SHP77 treated with DMSO at 0.1 percent for 48 hours (cell line): ENCODE measurements around the gene AGMO.

Experiments
- DNase-seq: peaks from one replicate; lab custom pipeline; 2025; lab: John Stamatoyannopoulos, UW

AGMO gene

DNA sequence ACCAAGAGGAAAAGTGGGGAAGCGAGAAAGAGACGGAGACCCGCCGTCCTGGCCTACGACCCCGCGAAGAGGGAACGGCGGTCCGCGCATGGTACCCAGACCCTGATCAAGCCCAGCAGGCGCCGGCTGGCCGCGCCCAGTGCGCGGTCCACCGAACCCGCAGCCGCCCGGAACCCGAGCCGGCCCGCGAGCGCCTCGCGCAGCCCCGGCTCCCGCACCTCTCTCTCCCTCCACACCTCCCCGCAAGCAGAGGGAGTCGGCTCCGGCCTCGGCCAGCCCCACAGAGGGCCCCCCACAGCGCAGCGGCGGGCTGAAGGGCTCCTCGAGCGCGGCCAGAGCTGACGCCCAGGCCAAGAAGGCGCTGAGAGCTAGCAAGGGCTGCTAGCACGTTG is 164.7 kb downstream of the AGMO start:
- no peak for DNase-seq

DNA sequence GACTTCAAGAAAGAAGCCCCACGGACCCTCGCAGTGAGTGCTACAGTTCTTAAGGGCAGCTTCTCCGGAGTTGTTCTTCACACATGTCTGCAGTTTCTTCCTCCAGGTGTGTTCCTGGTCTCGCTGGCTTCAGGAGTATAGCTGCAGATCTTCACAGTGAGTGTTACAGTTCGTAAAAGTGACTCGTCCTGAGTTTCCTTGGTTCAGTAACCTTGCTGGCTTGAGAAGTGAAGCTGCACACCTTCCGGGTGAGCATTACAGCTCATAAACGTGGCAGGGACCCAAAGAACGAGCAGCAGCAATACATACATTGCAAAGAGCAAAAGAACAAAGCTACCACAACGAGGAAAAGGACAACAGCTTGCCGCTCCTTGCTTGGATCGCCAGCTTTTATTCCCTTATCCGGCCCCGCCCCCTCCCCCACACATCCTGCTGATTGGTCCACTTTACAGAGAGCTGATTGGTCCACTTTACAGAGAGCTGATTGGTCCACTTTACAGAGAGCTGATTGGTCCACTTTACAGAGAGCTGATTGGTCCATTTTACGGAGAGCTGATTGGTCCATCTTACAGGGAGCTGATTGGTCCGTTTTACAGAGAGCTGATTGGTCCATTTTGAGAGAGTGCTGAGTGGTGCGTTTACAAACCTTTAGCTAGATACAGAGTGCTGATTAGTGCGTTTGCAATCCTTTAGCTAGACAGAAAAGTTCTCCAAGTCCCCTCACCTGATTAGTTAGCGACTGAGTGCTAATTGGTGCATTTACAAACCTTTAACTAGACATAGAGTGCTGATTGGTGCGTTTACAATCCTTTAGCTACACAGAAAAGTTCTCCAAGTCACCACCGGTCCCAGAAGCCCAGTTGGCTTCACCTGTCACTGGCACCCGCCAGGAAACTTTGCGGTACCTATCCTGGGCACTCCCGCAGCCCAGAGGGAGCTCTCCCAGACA is 165.3 kb downstream of the AGMO start:
- no peak for DNase-seq

DNA sequence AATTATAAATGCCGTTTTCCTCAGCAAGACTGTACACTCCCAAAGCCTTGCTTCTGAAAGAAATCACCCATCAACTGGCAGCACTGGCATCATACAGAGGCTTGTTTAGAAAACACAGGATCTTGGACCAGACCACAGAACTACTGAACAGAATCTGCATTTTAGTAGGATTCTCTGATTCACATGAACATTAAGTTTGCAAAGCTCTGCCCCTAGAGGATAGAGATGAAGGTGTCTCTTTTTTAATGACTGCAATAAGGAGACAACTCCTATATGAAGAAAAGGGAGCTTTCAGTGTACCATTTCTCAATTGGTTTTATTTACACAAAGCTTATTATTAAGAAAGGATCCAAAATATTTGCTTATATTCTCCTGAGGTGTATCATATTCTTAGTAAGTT is 172.7 kb downstream of the AGMO start:
- DNase-seq, result no peak

DNA sequence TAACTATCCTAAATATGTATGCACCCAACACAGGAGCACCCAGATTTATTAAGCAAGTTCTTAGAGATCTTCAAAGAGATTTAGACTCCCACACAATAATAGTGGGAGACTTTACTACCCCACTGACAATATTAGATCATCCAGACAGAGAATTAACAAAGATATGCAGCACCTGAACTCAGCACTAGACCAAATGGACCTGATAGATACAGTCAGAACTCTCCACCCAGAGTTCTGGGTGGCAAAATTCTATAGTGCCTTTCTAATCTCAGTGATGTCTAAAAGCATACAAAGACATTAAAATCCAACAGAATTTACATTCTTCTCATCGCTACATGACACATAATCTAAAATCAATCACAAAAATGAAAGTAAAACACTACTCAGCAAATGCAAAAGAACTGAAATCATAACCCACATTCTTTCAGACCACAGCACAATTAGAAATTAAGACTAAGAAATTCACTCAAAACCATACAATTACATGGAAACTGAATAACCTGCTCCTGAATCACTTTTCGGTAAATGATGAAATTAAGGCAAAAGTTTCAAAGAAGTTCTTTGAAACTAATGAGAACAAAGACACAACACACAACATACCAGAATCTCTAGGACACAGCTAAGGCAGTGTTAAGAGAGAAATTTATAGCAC is 183.2 kb downstream of the AGMO start:
- DNase-seq, result no peak

DNA sequence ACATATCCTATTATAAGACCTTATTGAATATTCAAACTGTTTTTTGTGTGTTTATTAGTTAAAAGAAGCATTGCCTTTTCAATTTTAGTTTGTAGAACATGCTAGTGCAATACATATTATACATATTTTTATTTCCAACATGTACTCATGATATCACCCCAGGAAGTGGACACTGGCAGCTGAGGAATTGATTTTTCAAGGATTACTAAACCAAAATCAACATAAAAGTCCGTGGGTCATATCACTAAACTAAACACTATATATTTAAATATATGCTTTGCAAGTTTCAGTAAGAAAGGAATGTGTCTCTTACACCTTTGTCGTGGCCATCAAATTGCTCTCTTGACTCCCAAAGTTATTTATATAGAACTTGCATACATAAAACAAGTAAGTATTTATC is 185.2 kb downstream of the AGMO start:
- no peak for DNase-seq

DNA sequence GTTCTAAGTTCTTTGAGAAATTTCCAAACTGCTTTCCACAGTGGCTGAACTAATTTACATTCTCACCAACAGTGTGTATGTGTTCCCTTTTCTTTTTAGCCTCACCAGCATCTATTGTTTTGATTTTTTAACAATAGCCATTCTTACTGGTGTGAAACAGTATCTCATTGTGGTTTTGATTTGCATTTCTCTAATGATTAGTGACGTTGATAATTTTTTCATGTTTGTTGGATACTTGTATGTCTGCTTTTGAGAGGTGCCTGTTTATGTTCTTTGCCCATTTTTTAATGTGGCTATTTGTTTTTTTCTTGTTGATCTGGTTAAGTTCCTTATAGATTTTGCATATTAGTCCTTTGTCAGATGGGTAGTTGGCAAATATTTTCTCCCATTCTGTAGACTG is 191.4 kb downstream of the AGMO start:
- DNase-seq, result no peak

DNA sequence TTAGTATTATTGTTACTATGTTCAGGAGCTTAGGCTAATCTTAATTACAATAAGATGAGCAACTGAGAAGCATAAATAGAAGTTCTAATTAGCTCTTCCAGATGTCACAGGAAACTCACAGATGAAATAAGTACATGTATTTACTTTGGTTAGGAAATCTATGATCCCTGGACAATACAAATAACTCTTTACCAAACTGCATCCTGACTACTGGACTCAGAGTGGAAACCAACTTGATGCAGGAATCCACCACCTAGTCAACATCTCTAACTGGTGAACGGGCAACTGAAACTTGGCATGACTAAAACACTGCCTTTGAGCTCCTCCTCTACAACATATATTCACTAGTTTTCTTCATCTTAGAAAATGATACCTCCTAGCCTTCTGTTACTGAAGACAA is 193.2 kb downstream of the AGMO start:
- no peak for DNase-seq

DNA sequence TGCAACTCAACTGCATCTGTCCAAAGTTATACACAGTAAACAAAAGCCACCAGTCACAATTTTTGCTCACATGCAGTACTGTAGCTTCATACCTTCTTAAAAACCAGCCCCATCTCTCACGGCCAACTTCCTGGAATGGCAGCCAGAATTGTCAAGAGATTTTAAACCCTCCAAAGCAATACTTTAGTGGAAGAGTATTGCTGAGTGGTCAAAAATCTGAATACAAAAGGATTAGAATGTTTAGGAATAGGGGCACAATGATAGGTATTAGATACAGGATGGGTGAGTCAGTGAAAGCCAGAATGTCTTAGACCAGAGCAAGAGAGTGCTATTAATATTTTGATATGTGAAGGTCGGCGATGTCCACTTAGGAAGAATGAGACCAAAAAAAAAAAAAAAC is 193.9 kb downstream of the AGMO start:
- no peak for DNase-seq

DNA sequence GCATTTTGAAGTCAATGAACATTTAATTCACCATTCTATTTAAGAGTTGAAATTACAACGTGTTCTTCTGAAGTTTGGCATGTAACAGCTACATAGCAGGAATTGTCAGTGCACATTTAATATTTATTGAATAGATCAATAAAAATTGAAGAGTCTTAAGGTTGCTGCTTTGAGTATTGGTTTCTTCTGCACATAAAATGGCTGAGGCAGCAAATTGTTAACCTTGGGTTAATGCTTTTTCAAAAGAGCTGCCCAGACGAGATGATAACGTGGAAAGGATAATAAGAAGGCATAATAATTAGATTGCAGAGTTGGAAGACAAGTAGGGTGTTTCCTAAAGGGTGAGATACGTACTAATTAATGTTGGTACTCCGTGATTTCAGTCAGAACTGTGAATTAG is 203.7 kb downstream of the AGMO start:
- no peak for DNase-seq

DNA sequence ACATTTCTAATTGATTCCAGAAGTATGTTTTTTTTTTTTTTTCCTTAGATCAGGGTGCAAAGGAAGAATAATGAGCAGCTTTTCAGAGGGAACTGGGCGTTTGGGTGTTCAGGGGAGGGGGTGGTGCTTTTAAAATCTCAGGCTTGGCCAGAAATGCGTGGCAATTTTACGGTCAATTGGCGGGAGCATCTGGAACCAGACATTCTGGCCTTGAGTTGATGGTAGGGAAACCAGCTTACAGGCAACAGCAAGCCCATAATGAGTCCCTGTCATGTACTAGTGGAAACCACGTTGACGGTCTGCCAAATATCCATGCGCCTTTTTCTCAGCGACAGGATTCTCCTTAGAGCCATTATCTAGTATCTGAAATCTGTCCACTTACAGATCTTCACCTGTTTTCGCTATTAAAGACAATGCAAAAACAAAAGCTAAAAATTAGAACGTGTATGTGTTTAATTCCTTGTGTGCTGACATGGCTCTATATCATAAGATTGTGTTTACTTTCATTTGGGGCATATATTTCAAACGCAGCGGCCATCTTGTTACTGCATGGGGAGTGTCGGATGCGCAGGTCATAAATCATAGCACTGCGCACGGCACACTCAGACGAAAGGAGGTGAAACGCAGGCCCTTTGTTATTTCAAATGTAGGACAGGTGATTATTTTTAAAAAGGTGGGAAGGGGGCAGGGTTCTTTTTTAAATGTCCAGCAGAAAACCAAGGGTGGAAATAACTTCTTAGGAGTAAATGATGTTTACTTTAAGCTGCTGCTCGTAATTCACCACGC is 209.2 kb downstream of the AGMO start:
- no peak for DNase-seq

DNA sequence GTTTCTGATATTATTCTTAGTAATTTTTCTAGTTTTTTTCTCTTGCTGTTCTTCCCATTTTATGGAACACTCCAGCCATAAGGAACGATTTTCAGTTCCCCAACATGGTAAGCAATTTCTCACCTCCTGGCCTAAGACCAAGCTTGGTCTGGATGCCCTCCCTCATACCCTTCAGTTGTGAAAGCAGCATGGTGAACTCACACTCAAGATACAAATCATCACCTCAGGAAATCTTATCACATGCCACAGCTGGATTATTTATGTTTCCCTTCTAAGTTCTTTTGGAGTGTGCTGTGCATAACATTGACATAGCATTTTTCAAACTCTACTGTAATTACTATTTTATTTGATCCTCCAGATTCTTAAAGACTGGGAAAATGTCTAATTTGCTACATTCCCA is 216.6 kb downstream of the AGMO start:
- no peak for DNase-seq

DNA sequence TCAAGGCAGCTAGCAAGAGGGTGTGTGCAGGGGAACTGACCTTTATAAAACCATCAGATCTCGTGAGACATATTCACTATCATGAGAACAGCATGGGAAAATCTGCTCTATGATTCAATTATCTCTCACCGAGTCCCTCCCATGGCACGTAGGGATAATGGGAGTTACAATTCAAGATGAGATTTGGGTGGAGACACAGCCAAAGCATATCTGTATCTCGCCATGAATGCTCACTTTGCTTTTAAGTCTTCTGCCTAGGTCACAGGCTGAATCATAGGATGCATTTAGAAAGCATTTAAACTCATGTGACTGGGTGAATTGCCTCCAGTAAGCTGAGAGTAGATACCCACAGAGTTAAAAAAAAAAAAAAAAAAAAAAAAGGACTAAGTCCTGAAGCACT is 220.0 kb downstream of the AGMO start:
- DNase-seq, result no peak

DNA sequence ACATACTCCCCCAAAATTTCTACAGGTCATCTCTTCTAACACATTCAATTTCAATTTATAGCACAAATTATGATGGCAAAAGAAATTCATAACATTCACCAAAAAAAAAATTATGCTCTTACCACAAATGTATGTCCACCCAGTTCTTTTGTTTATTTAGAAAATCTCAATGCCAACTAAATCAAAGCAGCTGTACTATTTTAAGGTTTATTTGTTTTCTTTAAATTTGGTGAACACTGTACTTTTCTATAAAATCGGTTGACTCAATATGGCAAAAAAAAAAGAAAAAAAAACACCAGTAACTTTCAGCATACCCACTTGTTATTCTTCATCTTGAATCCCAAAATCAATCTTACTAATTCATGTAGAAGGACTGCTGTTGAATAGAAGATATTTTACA is 225.7 kb downstream of the AGMO start:
- no peak for DNase-seq

DNA sequence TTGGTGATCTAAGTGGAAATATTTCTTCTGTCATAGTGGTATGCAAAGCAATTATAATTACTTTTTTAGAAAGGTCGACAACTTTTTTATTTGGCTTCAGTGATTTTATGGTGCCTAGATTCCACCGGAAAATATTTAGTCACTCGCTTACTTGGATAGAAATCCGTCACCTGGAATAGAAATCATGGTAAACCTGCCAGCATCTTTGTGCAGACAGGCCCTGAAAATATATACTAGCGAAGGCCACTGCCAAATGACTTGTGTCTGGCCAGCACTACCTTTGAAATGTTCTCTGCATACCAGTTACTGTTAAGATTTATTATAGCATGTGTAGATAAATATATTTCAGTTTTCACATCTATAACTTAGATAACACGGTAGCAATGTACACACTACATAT is 226.4 kb downstream of the AGMO start:
- DNase-seq, result no peak

DNA sequence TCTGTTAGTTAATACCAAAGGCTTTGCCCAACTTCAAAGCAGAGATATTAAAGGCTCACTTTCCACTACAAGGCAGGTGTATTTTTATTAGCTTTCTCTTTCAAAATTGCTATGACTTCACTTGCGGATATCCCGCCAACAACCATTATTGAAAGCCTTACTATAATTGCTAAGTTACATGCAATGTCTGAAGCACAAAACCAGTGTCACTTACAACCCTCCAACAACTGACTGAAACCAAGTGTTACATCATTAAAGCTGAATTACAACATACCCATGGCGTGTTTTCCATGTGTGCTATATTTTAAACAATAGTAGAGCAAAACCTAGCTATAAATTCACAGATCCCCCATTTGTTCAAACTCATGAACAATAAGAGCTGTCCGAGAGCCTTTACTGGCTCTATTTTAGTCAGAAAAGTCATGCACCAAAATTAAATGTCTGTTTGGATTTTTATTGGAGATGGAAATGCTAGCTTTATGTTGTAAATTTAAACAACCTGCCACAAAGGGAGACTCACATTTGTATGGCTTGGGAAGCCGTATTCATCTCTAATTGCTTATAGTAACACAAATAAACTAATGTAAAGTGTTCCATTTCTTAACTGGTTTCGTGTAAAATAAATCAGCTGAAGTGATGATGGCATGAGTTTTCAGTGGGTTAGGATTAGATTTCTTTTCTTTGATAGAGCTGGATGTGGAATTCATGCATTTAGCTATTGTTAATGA is 227.1 kb downstream of the AGMO start:
- peak; percentile 68 for DNase-seq

DNA sequence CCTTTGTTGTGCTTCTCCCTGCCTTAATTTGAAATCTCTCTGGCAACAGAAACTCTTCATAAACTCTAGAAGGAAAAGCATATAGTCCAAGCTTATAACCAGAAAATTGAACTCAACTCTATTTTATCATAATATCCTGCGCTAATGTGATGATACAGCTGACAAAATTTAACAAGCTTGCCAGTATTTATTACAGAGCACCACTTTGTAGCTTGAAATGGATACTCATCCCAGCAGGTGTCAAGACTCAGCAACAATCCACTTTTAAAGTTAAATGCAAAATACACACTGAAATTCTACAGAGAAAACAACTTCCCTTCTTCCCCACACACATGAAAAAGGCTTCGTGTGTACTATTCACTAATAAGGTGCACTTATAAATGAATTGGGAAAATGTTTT is 228.9 kb downstream of the AGMO start:
- peak; percentile 27 for DNase-seq

DNA sequence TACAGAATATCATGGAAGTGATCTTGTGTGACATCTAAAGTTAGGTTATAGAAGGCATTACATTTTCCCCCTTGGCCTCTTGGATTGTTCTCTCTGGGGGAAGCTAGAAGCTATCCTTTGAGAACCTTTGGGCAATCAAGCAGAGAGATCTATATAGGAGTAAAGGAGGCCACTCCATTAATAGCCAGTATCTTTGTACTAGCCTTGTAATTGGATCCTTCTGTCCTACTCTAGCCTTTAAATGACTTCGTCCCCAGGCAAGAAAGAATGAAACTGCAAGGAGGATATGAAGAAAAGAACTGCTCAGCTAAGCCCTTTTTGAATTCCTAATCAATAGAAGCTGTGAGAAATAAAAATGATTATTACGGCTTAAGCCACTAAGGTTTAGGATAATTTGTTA is 230.9 kb downstream of the AGMO start:
- no peak for DNase-seq

DNA sequence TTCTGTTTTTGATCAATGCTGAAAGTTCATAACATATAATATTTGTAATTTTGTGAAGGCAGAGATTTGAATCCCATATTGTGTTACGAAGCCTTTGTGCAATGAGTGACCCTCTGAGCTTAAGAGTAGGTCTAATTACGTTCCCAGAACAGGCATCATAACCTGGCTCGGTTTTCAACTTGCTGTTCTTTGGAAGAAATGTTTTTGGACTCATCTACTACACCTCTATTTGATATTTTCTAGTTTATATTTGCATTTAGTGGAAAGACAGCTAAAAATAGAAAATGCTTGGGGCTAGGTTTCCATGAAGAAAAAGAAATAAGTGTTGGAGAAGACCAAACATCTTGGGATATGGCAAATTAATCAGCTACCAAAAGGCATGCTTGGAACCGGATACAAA is 234.8 kb downstream of the AGMO start:
- DNase-seq, result no peak

DNA sequence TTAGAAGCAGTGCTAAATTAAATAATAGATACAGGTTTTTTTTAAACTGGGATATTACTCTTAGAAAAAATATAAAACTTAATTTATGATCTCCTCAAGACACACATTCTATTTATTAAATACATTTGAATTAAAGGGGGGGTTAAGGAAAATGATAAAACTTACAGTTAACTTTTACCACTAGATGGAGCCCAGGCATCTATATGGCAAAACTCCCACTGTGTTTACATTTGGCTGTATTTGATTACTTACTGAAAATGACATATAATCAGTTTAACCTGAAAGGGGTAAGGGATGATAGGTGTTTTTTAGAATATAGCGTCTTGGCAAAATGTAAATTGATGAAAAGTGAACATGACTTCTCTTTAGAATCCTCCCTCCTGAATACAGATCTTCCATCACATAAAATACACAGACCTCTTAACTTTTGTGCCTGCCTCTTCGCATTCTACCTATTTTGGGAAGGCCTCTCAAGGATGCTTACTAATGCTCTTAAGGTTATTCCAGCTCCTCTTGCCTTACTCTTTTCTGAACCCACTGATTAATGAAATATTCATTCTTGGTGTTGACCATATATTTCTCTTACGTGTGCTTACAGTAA is 235.7 kb downstream of the AGMO start:
- peak; percentile 82 for DNase-seq

DNA sequence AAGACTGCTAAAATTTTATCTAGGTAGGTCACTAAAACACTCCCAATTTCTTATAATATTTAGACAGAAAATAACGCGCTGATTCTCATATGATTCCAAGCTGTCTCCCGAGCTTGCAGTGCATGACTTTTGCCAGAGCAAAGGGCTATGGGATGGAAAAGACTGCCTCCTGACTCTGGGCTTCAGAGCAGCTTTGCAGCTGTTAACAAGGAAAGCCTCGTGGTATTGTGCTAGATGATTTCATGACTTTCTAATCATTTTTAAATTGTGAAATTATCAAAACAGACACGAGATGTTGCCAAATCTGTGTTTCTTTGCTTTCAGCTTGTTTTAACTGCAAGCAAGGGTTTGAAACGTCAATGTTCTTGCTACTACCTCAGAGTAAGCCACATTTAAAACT is 238.3 kb downstream of the AGMO start:
- peak; percentile 47 for DNase-seq

DNA sequence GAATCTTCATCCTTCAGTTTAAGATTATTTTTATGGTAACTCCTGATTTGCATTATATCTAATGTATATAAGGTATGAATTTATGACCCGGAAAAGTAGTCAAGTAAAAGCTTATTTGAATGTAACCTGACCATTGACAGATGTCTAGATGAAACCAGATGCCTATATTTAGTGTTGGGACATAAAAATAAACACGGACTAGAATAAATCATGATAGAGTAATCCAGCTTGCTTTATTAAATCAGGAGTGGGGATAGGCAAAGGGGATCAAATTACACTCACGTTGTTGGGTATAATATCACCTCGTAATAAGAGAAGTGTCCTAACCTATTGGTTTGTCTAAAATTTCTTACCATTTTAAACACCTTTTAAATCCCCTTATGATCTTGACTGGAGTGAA is 244.6 kb downstream of the AGMO start:
- DNase-seq, result peak; percentile 76

DNA sequence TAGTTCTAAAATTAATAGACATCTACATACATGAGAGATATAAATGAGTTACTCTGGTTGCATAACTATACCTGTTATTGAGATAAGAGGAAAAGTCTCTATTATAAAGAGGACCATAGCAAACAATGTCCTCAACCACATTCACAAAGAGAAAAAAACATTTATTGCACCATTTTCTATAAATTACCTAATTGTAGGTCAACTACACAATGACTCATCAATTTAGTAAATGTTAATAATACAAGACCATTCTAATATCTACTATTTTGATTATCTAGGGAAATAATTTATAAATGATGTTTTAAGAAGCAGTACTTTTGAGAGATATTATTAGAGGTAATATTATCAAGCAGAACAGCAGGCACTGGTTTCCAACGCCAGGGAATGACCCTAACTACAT is 246.1 kb downstream of the AGMO start:
- DNase-seq, result no peak
